GM19043 (cell line): ENCODE results near the gene OGDH.

Source experiments
- ATAC-seq: cut with Tn5 transposase; IDR thresholded peaks from one replicate; pipeline ENCODE4 v1.9.1; 2021; ENCODE audit warnings: low read depth; ENCODE audit not compliant: unreplicated experiment

Gene OGDH

DNA sequence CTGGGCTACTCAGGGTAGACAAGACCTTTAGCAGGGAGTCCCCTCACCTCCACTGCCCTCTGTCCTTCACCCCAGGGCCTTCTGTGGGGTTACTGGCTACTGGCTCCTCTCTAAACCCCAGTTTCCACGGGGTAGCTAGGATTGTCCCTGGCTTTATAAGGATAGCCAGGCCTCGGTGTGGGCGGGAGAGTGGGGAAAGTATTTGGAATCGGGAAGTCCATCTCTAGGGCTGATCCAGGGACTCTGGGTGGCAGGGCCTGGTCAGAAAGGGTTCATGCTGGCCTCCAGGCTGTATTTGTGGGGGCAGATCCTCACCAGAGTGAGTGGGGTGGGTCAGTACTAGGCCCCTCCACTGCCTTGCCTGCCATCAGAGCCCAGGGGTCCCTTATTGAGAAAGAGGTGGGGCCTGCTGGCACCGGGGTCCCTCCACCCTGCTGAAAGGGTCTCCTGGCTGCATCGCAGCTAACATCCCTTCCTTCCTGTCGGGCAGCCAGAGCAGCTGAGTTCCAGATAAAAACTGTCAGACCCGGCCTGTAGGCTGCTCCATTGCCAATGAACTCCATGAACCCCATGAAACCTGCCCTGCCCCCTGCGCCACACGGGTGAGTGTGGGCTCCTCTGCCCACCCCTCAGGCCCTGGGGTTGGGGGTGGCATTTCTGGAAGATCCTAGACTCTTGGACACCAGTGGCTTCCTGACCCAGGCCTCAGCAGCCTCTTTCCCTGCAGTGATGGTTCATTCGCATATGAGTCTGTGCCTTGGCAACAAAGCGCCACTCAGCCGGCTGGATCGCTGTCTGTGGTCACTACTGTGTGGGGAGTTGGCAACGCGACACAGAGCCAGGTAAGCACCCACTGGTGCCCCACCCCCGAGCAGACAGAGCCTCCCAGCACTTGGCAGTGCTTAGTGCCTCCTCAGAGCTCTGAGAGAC lies 149.5 kb downstream of the OGDH start:
- no peak for ATAC-seq

DNA sequence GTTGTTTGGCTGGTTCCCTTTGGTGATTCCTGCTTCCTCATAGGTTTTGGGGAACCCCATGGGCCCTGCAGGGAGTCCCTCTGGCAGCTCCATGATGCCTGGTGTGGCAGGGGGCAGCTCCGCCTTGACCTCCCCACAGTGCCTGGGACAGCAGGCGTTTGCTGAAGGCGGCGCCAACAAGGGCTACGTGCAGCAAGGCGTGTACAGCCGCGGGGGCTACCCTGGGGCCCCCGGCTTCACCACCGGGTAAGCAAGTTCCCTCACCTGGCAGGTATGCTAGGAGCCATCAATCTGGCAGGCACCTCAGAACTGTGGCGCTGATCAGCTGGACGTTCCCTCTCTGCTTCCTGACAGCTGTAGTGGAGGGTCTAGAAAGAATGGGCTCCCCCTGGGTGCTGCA lies 150.5 kb downstream of the OGDH start:
- ATAC-seq: no peak

DNA sequence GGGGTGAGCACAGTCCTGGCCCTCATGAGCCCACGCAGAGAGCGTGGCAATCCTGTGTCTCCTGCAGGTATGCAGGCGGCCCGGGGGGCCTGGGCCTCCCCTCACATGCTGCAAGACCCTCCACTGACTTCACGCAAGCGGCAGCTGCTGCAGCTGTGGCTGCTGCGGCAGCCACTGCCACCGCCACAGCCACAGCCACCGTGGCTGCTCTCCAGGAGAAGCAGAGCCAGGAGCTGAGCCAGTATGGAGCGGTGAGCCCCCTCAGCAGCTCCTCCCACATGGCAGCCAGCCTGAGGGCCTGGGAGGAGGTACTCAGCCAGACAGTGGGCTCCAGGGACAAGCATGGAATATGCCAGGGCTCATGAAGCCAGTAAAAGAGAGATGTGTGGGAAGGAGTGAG lies 150.9 kb downstream of the OGDH start:
- no peak for ATAC-seq

DNA sequence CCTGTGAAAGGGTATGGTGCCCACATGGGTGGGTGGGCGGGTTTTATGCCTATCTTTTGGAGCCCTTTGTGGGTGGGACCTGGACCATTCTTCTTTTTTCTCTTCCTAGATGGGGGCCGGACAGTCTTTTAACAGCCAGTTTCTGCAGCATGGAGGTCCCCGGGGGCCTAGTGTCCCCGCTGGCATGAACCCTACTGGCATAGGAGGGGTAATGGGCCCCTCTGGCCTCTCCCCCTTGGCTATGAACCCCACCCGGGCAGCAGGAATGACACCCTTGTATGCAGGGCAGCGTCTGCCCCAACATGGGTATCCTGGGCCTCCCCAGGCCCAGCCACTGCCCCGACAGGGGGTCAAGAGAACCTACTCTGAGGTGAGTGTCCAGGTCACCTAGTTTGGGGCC lies 151.3 kb downstream of the OGDH start:
- ATAC-seq: no peak
